H9 (cell line): ENCODE measurements around the gene MED13L. TPM values are rescaled to one million over a fixed set of nuclear protein-coding genes. Genes with fewer than 3 reads are reported as not detected.

Source experiments
- DNase-seq: peaks from one replicate; pipeline ENCODE4 v3.0.0-alpha.2; 2017
- H2AFZ ChIP-seq: one replicate; pipeline ENCODE4 v1.6.1; 2013; ENCODE audit warnings: mild to moderate bottlenecking, low read length, control low read depth, moderate library complexity
- H2AK5ac ChIP-seq: 2 replicates; pipeline ENCODE4 v1.6.1; 2013; ENCODE audit warnings: low read length, control low read depth, mixed read lengths; ENCODE audit not compliant: insufficient read length
- H2BK120ac ChIP-seq: one replicate; pipeline ENCODE4 v1.6.1; 2013; ENCODE audit warnings: low read depth, mild to moderate bottlenecking, low read length, control low read depth, inconsistent platforms; ENCODE audit not compliant: poor library complexity, severe bottlenecking
- H2BK12ac ChIP-seq: 2 replicates; pipeline ENCODE4 v1.6.1; 2013; ENCODE audit warnings: low read length, control low read depth, mixed read lengths, low read depth; ENCODE audit not compliant: insufficient read length
- H2BK15ac ChIP-seq: 2 replicates; pipeline ENCODE4 v1.6.1; 2013; ENCODE audit warnings: low read depth, low read length, control low read depth
- H2BK20ac ChIP-seq: one replicate; pipeline ENCODE4 v1.6.1; 2013; ENCODE audit warnings: low read depth, mild to moderate bottlenecking, low read length, control low read depth, inconsistent platforms; ENCODE audit not compliant: poor library complexity, severe bottlenecking
- H2BK5ac ChIP-seq: 2 replicates; pipeline ENCODE4 v1.6.1; 2013; ENCODE audit warnings: low read length, control low read depth, mixed read lengths; ENCODE audit not compliant: insufficient read length
- H3K14ac ChIP-seq: 2 replicates; pipeline ENCODE4 v1.6.1; 2013; ENCODE audit warnings: low read length, control low read depth; ENCODE audit not compliant: insufficient read depth
- H3K18ac ChIP-seq: 2 replicates; pipeline ENCODE4 v1.6.1; 2013; ENCODE audit warnings: low read depth, mild to moderate bottlenecking, mixed read lengths, low read length, control low read depth; ENCODE audit not compliant: insufficient read length
- H3K23ac ChIP-seq: 2 replicates; pipeline ENCODE4 v1.6.1; 2013; ENCODE audit warnings: low read length, control low read depth, mixed read lengths, low read depth; ENCODE audit not compliant: insufficient read length
- H3K23me2 ChIP-seq: 2 replicates; pipeline ENCODE4 v1.6.1; 2013; ENCODE audit warnings: low read depth, mild to moderate bottlenecking, mixed read lengths, low read length, control low read depth; ENCODE audit not compliant: insufficient read length, poor library complexity, severe bottlenecking
- H3K27ac ChIP-seq: 2 replicates; pipeline ENCODE4 v1.5.1; 2013; ENCODE audit warnings: low read length, control low read depth, mixed read lengths, low read depth; ENCODE audit not compliant: insufficient read length
- H3K27me3 ChIP-seq: 2 replicates; pipeline ENCODE4 v1.6.1; 2013; ENCODE audit warnings: low read length, control low read depth, inconsistent platforms; ENCODE audit not compliant: insufficient read depth
- H3K4ac ChIP-seq: 2 replicates; pipeline ENCODE4 v1.6.1; 2013; ENCODE audit warnings: low read depth, mild to moderate bottlenecking, control low read depth, inconsistent platforms, low read length, moderate library complexity
- H3K4me1 ChIP-seq: 2 replicates; pipeline ENCODE4 v1.6.1; 2013; ENCODE audit warnings: low read length, control low read depth, inconsistent platforms; ENCODE audit not compliant: insufficient read depth
- H3K4me2 ChIP-seq: 2 replicates; pipeline ENCODE4 v1.6.1; 2013; ENCODE audit warnings: low read length, control low read depth, mixed read lengths; ENCODE audit not compliant: insufficient read length, insufficient read depth
- H3K56ac ChIP-seq: 2 replicates; pipeline ENCODE4 v1.6.1; 2013; ENCODE audit warnings: low read depth, mild to moderate bottlenecking, mixed read lengths, low read length, control low read depth; ENCODE audit not compliant: insufficient read length
- H3K79me1 ChIP-seq: 2 replicates; pipeline ENCODE4 v1.6.1; 2013; ENCODE audit warnings: low read depth, mild to moderate bottlenecking, moderate library complexity, low read length, control low read depth, inconsistent platforms; ENCODE audit not compliant: insufficient read depth, poor library complexity, severe bottlenecking
- H3K79me2 ChIP-seq: 2 replicates; pipeline ENCODE4 v1.6.1; 2013; ENCODE audit warnings: low read length, control low read depth, inconsistent platforms; ENCODE audit not compliant: insufficient read depth
- H3K9ac ChIP-seq: 2 replicates; pipeline ENCODE4 v1.6.1; 2013; ENCODE audit warnings: low read length, control low read depth, mixed read lengths; ENCODE audit not compliant: insufficient read length; ENCODE audit errors: extremely low read depth
- H3K9me3 ChIP-seq: one replicate; pipeline ENCODE4 v1.6.1; 2013; ENCODE audit warnings: low read depth, low read length, inconsistent platforms; ENCODE audit not compliant: control insufficient read depth
- H3T11ph ChIP-seq: one replicate; pipeline ENCODE4 v1.6.1; 2013; ENCODE audit warnings: mild to moderate bottlenecking, low read length, control low read depth, inconsistent platforms
- H4K20me1 ChIP-seq: one replicate; pipeline ENCODE4 v1.6.1; 2013; ENCODE audit not compliant: control insufficient read depth, insufficient read length, insufficient read depth
- H4K5ac ChIP-seq: 2 replicates; pipeline ENCODE4 v1.6.1; 2013; ENCODE audit warnings: low read depth, mild to moderate bottlenecking, mixed read lengths, low read length, control low read depth; ENCODE audit not compliant: insufficient read length
- H4K8ac ChIP-seq: replicated peaks from 2 replicates; pipeline ENCODE4 v1.6.1; 2013; ENCODE audit warnings: low read length, control low read depth, mixed read lengths, low read depth; ENCODE audit not compliant: insufficient read length
- H4K91ac ChIP-seq: 2 replicates; pipeline ENCODE4 v1.6.1; 2013; ENCODE audit warnings: low read depth, mild to moderate bottlenecking, moderate library complexity, mixed read lengths, low read length, control low read depth; ENCODE audit not compliant: insufficient read length
- H3K27ac Mint-ChIP-seq, 3 experiments: 2 replicates in 2 of 3; 3 replicates in 1 of 3; pipeline ENCODE4 v1.8.0; 2020 to 2021; ENCODE audit warnings: mixed read lengths in 3 of 3, mild to moderate bottlenecking in 1 of 3, moderate library complexity in 1 of 3
- H3K27me3 Mint-ChIP-seq: 2 replicates; pipeline ENCODE4 v1.8.0; 2021; ENCODE audit warnings: low read depth, mild to moderate bottlenecking, moderate library complexity, mixed read lengths
- H3K36me3 Mint-ChIP-seq, 3 experiments: 2 replicates in 2 of 3; 3 replicates in 1 of 3; pipeline ENCODE4 v1.8.0; 2020 to 2021; ENCODE audit warnings: low read depth in 3 of 3, mixed read lengths in 3 of 3; ENCODE audit not compliant: insufficient read depth in 1 of 3
- H3K4me1 Mint-ChIP-seq, 2 experiments: 2 replicates each; pipeline ENCODE4 v1.8.0; 2020; ENCODE audit warnings: mixed read lengths in 2 of 2
- H3K4me3 Mint-ChIP-seq, 2 experiments: 2 replicates in 1 of 2; 3 replicates in 1 of 2; pipeline ENCODE4 v1.8.0; 2020 to 2021; ENCODE audit warnings: mild to moderate bottlenecking in 2 of 2, mixed read lengths in 2 of 2, moderate library complexity in 1 of 2
- H3K9me3 Mint-ChIP-seq, 2 experiments: 2 replicates in 1 of 2; 3 replicates in 1 of 2; pipeline ENCODE4 v1.8.0; 2020; ENCODE audit warnings: mild to moderate bottlenecking in 2 of 2, mixed read lengths in 2 of 2, moderate library complexity in 1 of 2
- CTCF ChIP-seq: fragments of 200-600 bp; sonication (generic); conservative IDR thresholded peaks from 3 replicates; pipeline ENCODE4 v1.8.0; 2021; ENCODE audit warnings: antibody characterized with exemption, mild to moderate bottlenecking
- WGBS: extraction: QIAGEN DNeasy Blood & Tissue Kit; methylation state at CpG from one replicate; pipeline ENCODE4 v1.1.7; 2013; ENCODE audit warnings: missing lambda C conversion rate, low lambda C conversion rate, mixed read lengths; ENCODE audit not compliant: insufficient read length; ENCODE audit errors: extremely low coverage; 5-methylcytosine and 5-hydroxymethylcytosine counted together
- total RNA-seq: library from RNA; stranded (reverse); gene quantifications from 2 replicates; pipeline ENCODE4 v1.2.1, GENCODE V29; 2021

MED13L gene
- total RNA-seq, 1 experiment from 2014 or later, result 52.4 TPM

DNA sequence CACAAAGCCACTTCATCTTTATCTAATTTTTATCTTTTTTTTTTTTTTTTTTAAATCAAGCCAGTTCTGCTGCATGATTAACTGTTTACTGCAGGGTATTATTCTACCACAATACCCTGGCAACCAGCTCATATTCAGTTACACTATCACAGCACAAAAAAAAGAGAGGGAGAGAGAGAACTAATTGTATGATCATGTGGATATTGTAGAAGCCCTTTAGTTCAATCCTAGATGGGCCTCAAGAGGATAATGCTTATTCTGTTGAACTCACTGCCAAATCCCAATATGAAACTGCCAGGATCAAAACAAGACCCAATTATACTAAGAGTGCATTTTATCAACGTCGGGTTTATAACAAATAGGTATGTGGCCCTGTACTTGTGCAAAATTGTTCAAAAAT lies 51.5 kb downstream of the MED13L start:
- Mint-ChIP-seq H3K9me3 (no peaks in the 10 kb centered on the region), H3K4me3 (no peak overlapping the region), H3K36me3 (peaks cover 0 to 3% (median 0%) of the 10 kb centered on the region in 3 experiments; a peak in 1 of 7 replicates), H3K27me3 (no peaks in the 10 kb centered on the region), H3K27ac (no peak overlapping the region), H3K4me1 (no peaks in the 10 kb centered on the region)
- H2BK12ac ChIP-seq, result no peak overlapping the region
- H2BK120ac ChIP-seq, result no peak overlapping the region
- H3K9ac ChIP-seq, result no peak overlapping the region
- peaks cover 2% of the 10 kb centered on the region for H3K79me1 ChIP-seq
- no peak overlapping the region for H2AK5ac ChIP-seq
- H4K5ac ChIP-seq, result no peak overlapping the region
- H2BK15ac ChIP-seq, result no peak overlapping the region
- H3K23me2 ChIP-seq, result no peaks in the 10 kb centered on the region
- no peak overlapping the region for H3T11ph ChIP-seq
- H3K56ac ChIP-seq, result no peak overlapping the region
- no peaks in the 10 kb centered on the region for H4K20me1 ChIP-seq
- no peak overlapping the region for H3K4ac ChIP-seq
- H3K79me2 ChIP-seq, result peaks cover 5% of the 10 kb centered on the region; the same call in 1 of the 2 replicates
- H3K27me3 ChIP-seq, result no peaks in the 10 kb centered on the region
- H3K4me1 ChIP-seq, result no peaks in the 10 kb centered on the region
- H3K27ac ChIP-seq, result no peak overlapping the region
- H3K9me3 ChIP-seq, result no peaks in the 10 kb centered on the region
- no peak for DNase-seq
- H3K4me2 ChIP-seq, result no peak overlapping the region
- WGBS, result no CpG with 5 or more reads among the region's 2 CpGs
- H4K8ac ChIP-seq, result no peak overlapping the region
- no peak overlapping the region for H3K14ac ChIP-seq
- H3K23ac ChIP-seq, result no peak overlapping the region
- H2BK20ac ChIP-seq, result no peak overlapping the region
- H2BK5ac ChIP-seq, result no peak overlapping the region
- no peak for TF ChIP-seq CTCF
- H3K18ac ChIP-seq, result no peak overlapping the region
- no peak overlapping the region for H2AFZ ChIP-seq
- H4K91ac ChIP-seq, result no peak overlapping the region
